ENCODE measurements around the gene PGAP3. TPM values are rescaled to one million over a fixed set of nuclear protein-coding genes. Genes with fewer than 3 reads are reported as not detected.

PGAP3 gene
- total RNA-seq, 1 donor from 2014 or later = 10.8 TPM

GRCh38 chr17:39651923-39652586 is 35.8 kb downstream of the PGAP3 start:
- Histone ChIP-seq H3K36me3 (ENCODE audit: control insufficient read depth, insufficient read depth, low read length) (peaks cover 1% of the 10 kb centered on the region), H3K4me3 (ENCODE audit: low read depth, low read length) (no peak overlapping the region), H3K27me3 (ENCODE audit: control insufficient read depth, insufficient read depth, low read length) (no peaks in the 10 kb centered on the region)
- FAIRE-seq (no peak), DNase-seq (ENCODE audit: low read depth) (no peak)
- TF ChIP-seq, protein P1, sequence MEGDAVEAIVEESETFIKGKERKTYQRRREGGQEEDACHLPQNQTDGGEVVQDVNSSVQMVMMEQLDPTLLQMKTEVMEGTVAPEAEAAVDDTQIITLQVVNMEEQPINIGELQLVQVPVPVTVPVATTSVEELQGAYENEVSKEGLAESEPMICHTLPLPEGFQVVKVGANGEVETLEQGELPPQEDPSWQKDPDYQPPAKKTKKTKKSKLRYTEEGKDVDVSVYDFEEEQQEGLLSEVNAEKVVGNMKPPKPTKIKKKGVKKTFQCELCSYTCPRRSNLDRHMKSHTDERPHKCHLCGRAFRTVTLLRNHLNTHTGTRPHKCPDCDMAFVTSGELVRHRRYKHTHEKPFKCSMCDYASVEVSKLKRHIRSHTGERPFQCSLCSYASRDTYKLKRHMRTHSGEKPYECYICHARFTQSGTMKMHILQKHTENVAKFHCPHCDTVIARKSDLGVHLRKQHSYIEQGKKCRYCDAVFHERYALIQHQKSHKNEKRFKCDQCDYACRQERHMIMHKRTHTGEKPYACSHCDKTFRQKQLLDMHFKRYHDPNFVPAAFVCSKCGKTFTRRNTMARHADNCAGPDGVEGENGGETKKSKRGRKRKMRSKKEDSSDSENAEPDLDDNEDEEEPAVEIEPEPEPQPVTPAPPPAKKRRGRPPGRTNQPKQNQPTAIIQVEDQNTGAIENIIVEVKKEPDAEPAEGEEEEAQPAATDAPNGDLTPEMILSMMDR (IDR thresholded peaks at IDR 0.05; ENCODE audit: insufficient read depth, low read length, severe bottlenecking) = no peak

DNA sequence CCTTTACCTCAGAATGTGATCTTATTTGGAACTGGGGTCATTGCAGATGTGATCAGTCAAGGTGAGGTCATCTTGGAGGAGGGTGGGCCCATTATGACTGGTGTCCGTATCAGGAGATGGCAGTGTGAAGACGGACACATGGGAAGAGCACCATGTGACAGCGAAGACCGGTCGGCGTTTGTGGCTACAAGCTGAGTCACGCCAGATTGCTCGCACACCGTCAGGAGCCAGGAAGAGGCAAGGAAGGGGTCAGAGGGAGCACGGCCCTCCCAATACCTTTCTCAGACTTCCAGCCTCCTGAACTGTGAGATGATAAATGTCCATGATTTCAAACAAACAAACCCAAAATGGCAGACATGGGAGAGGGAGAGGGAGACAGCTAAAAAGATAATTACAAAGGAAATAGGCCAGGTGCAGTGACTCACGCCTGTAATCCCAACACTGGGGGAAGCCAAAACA is 37.7 kb downstream of the PGAP3 start:
- FAIRE-seq (no peak), DNase-seq (ENCODE audit: low read depth) (no peak)
- Histone ChIP-seq H3K27me3 (ENCODE audit: control insufficient read depth, insufficient read depth, low read length) (no peaks in the 10 kb centered on the region), H3K4me3 (ENCODE audit: low read depth, low read length) (no peak overlapping the region), H3K36me3 (ENCODE audit: control insufficient read depth, insufficient read depth, low read length) (no peaks in the 10 kb centered on the region)
- TF ChIP-seq, protein P1 (IDR thresholded peaks at IDR 0.05; ENCODE audit: insufficient read depth, low read length, severe bottlenecking) = no peak

DNA sequence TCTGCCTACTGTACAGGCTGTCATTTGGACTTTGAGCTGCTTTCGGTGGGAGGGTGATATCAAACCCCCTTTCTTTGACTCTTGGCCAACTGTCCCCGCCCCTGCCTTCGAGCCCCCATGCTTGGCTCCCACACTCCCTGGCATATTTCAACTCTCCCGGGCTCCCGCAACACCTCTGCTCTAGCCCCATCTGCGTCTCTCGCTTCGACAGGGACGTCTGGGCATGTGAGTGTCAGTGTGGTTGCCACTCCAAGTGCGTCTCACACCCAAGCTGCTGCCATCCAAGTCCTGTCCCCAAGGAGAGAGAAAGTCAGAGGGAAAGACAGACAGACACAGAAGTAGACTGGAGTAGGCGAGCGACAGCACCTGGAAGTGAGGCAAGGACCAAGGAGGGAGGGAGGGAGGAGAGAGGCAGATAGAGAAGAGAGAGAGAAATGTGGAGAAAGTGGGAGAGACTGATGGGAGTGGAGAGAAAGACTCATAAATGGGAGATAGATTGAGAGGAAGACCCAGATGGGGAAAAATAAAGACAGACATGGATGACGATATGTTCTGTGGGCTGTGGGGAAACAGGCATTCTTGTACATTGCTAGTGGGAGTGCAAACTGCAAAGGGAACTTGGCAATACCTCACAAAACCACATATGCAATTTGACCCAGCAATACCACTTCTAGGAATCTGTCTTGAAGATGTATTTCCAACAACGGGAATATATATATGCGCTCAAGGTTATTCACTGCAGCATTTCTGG is 39.1 kb downstream of the PGAP3 start:
- Histone ChIP-seq H3K4me3 (ENCODE audit: low read depth, low read length) (no peak overlapping the region), H3K27me3 (ENCODE audit: control insufficient read depth, insufficient read depth, low read length) (no peaks in the 10 kb centered on the region), H3K36me3 (ENCODE audit: control insufficient read depth, insufficient read depth, low read length) (no peaks in the 10 kb centered on the region)
- FAIRE-seq (no peak), DNase-seq (ENCODE audit: low read depth) (no peak)
- TF ChIP-seq, protein P1 (IDR thresholded peaks at IDR 0.05; ENCODE audit: insufficient read depth, low read length, severe bottlenecking) = no peak

GRCh38 chr17:39647256-39647655 is 40.6 kb downstream of the PGAP3 start:
- H3K4me3 ChIP-seq (ENCODE audit: low read depth, low read length) = no peak overlapping the region
- TF ChIP-seq, protein P1 (IDR thresholded peaks at IDR 0.05; ENCODE audit: insufficient read depth, low read length, severe bottlenecking) = no peak
- no peaks in the 10 kb centered on the region for H3K27me3 ChIP-seq (ENCODE audit: control insufficient read depth, insufficient read depth, low read length)
- H3K36me3 ChIP-seq (ENCODE audit: control insufficient read depth, insufficient read depth, low read length) = no peaks in the 10 kb centered on the region
- no peak for FAIRE-seq
- DNase-seq (ENCODE audit: low read depth) = no peak

DNA sequence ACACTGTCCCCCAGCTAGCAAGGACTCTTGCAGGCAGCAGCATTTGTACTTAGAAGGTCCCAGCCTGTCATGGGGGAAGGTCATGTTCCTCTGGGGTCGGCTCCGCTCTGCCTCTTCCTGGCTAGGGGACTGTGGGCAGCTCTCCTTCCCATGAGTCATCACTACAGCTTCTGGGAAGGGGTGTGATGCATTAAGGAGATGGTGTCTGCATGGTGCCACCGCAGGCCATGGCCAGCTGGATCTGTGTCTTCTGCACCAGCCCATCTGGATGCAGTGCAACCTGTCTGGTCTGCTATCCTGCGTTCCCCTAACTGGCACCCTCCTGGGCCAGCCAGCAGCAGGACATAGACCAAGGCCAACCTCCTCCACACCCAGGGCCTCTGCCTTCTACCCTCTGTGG is 44.6 kb downstream of the PGAP3 start:
- H3K36me3 ChIP-seq (ENCODE audit: control insufficient read depth, insufficient read depth, low read length) = no peaks in the 10 kb centered on the region
- no peak overlapping the region for H3K4me3 ChIP-seq (ENCODE audit: low read depth, low read length)
- FAIRE-seq = no peak
- no peaks in the 10 kb centered on the region for H3K27me3 ChIP-seq (ENCODE audit: control insufficient read depth, insufficient read depth, low read length)
- DNase-seq (ENCODE audit: low read depth) = no peak
- TF ChIP-seq, protein P1 (IDR thresholded peaks at IDR 0.05; ENCODE audit: insufficient read depth, low read length, severe bottlenecking) = no peak

Data from bronchial epithelial cell (primary cell).